ENCODE results near the gene ADI1. TPM values are rescaled to one million over a fixed set of nuclear protein-coding genes. Genes with fewer than 3 reads are reported as not detected.
A peak's percentile ranks its signal among the peaks of the same experiment; 100 is the strongest.
"Not testable (repeated sequence)": the region's sequence is repeated elsewhere in the genome, so short reads cannot be mapped to it uniquely, and the experiment has no call there.

The ADI1 gene
- total RNA-seq, 2 donors from 2014 or later: 130 to 184 TPM

GRCh38 chr2:3517948-3518495 is 1.3 kb downstream of the ADI1 start:
- no peaks in the 10 kb centered on the region for H3K27me3 ChIP-seq
- TF ChIP-seq CTCF (IDR thresholded peaks at IDR 0.05): no peak
- DNase-seq (ENCODE audit: low spot score): no peak
- peak overlapping the region; percentile 87 to 96 for H3K4me3 ChIP-seq
- H3K9me3 ChIP-seq: no peaks in the 10 kb centered on the region
- peaks cover 11% of the 10 kb centered on the region for H3K36me3 ChIP-seq
- peak overlapping the region; percentile 96 to 100 for H3K27ac ChIP-seq
- H3K4me1 ChIP-seq: peaks cover 0 to 44% of the 10 kb centered on the region in 2 donors

GRCh38 chr2:3516831-3517230 is 2.5 kb downstream of the ADI1 start:
- peaks cover 23% of the 10 kb centered on the region for H3K36me3 ChIP-seq
- peaks cover 0 to 33% of the 10 kb centered on the region in 2 donors for H3K4me1 ChIP-seq
- TF ChIP-seq CTCF (IDR thresholded peaks at IDR 0.05): no peak
- no peaks in the 10 kb centered on the region for H3K9me3 ChIP-seq
- no peak overlapping the region for H3K27ac ChIP-seq
- DNase-seq (ENCODE audit: low spot score): peak; percentile 50
- no peak overlapping the region for H3K4me3 ChIP-seq
- H3K27me3 ChIP-seq: no peaks in the 10 kb centered on the region

- H3K4me1 ChIP-seq: peaks cover 0 to 20% of the 10 kb centered on the region in 2 donors
- DNase-seq (ENCODE audit: low spot score); H3K4me3 ChIP-seq; H3K27ac ChIP-seq; H3K9me3 ChIP-seq; H3K27me3 ChIP-seq: not testable (repeated sequence)
- H3K36me3 ChIP-seq: peaks cover 37% of the 10 kb centered on the region
Measured at GRCh38 chr2:3515438-3515837, 3.9 kb downstream of the ADI1 start.

GRCh38 chr2:3513026-3513810 is 6.1 kb downstream of the ADI1 start:
- H3K27ac ChIP-seq: no peak overlapping the region
- H3K4me3 ChIP-seq: no peak overlapping the region
- H3K36me3 ChIP-seq: peaks cover 47% of the 10 kb centered on the region
- H3K9me3 ChIP-seq: peaks cover 0 to 4% of the 10 kb centered on the region in 2 donors
- peaks cover 0 to 10% of the 10 kb centered on the region in 2 donors for H3K4me1 ChIP-seq
- no peak for TF ChIP-seq CTCF (IDR thresholded peaks at IDR 0.05)
- no peaks in the 10 kb centered on the region for H3K27me3 ChIP-seq
- DNase-seq (ENCODE audit: low spot score): peak; percentile 18

DNA sequence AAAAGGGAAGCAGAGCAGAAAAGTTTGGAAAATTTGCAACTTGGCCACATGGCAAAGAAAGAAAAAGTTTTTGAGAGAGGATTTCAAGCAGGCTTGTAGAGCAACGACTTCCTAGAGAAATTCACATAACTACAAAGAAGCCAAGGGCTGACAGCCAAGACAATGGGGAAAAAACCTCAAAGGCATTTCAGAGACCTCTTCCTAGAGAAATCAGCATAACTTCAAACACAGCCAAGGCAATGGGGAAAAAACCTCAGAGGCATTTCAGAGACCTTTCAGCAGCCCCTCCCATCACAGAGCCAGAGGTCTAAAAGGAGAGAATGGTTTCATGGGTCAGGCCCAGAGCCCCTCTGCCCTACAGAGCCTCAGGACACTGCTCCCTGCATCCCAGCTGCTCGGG is 7.2 kb downstream of the ADI1 start:
- Histone ChIP-seq H3K4me1 (no peaks in the 10 kb centered on the region), H3K4me3 (no peak overlapping the region), H3K36me3 (peaks cover 43% of the 10 kb centered on the region), H3K27ac (no peak overlapping the region), H3K9me3 (peaks cover 0 to 7% of the 10 kb centered on the region in 2 donors), H3K27me3 (no peaks in the 10 kb centered on the region)
- no peak for TF ChIP-seq CTCF (IDR thresholded peaks at IDR 0.05)
- peak; percentile 7 for DNase-seq (ENCODE audit: low spot score)

- Histone ChIP-seq H3K27me3 (no peaks in the 10 kb centered on the region), H3K4me1 (peaks cover 0 to 16% of the 10 kb centered on the region in 2 donors), H3K27ac (peak overlapping the region in 1 of 2 donors; percentile 59), H3K4me3 (no peak overlapping the region), H3K36me3 (peaks cover 41% of the 10 kb centered on the region), H3K9me3 (peaks cover 0 to 7% of the 10 kb centered on the region in 2 donors)
- no peak for TF ChIP-seq CTCF (IDR thresholded peaks at IDR 0.05)
- peak; percentile 16 for DNase-seq (ENCODE audit: low spot score)
Measured at GRCh38 chr2:3505771-3506170, 13.6 kb downstream of the ADI1 start.
